ENCODE results near the gene ARHGAP22. TPM values are rescaled to one million over a fixed set of nuclear protein-coding genes. Genes with fewer than 3 reads are reported as not detected.

Gene ARHGAP22
- polyA plus RNA-seq, 3 donors = 1.5 to 7.8 (median 1.9) TPM

DNA sequence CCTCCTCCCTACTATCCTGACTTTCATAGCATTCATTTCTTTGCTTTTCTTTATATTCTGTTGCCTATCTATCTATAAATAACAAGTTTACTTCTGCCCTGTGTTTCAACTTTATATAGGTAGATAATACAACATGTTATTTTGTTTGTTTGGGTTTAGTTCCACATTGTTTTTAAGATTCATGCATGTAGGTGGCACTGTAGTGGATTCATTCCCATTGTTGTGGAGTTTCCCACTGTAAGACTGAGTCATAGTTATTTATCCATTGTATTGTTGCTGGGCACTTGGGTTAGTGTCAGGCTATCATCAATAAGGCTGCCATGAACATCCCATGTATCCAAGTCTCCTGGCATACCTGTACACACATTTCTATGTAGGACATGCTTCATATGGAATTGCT lies 127.7 kb downstream of the ARHGAP22 start:
- no peaks in the 10 kb centered on the region for H3K9me3 Mint-ChIP-seq
- Histone ChIP-seq H4K20me1 (ENCODE audit: insufficient read depth, low read length) (no peaks in the 10 kb centered on the region), H3K4me1 (ENCODE audit: control insufficient read depth in 1 of 2, insufficient read depth in 2 of 2, low read length in 2 of 2) (no peaks in the 10 kb centered on the region), H3K27me3 (ENCODE audit: control insufficient read depth in 2 of 2, insufficient read depth in 2 of 2, low read length in 2 of 2) (no peaks in the 10 kb centered on the region), H2AFZ (ENCODE audit: insufficient read depth, low read depth, low read length, poor library complexity, severe bottlenecking) (no peak overlapping the region), H3K4me3 (replicated peaks in 1 of 3; ENCODE audit: low read depth in 2 of 3, low read length in 3 of 3) (no peak overlapping the region), H3K36me3 (replicated peaks in 1 of 2; ENCODE audit: control insufficient read depth in 1 of 2, insufficient read depth in 2 of 2, low read length in 2 of 2) (no peaks in the 10 kb centered on the region), H3K27ac (ENCODE audit: low read depth in 1 of 2, low read length in 2 of 2) (no peak overlapping the region), H3K9me3 (replicated peaks in 1 of 2; ENCODE audit: control insufficient read depth in 1 of 2, insufficient read depth in 1 of 2, low read length in 2 of 2) (no peaks in the 10 kb centered on the region), H3K4me2 (replicated peaks; ENCODE audit: extremely low read depth, low read length, poor library complexity, severe bottlenecking) (no peak overlapping the region), H3K9ac (ENCODE audit: insufficient read depth, low read length, poor library complexity, severe bottlenecking) (no peak overlapping the region), H3K79me2 (ENCODE audit: insufficient read depth, low read length) (no peaks in the 10 kb centered on the region)
- intact Hi-C loops (cut with micrococcal nuclease) = no loop called here
- no peaks in the 10 kb centered on the region for H3K36me3 Mint-ChIP-seq
- DNase-seq = no peak
- no peak overlapping the region for H3K27ac Mint-ChIP-seq
- no peak overlapping the region for H3K4me3 Mint-ChIP-seq
- H3K27me3 Mint-ChIP-seq (ENCODE audit: low read depth in 3 of 3) = peaks cover 3 to 9% (median 8%) of the 10 kb centered on the region in 3 donors
- peaks cover 21% of the 10 kb centered on the region for H3K4me1 Mint-ChIP-seq
- TF ChIP-seq, protein P1, sequence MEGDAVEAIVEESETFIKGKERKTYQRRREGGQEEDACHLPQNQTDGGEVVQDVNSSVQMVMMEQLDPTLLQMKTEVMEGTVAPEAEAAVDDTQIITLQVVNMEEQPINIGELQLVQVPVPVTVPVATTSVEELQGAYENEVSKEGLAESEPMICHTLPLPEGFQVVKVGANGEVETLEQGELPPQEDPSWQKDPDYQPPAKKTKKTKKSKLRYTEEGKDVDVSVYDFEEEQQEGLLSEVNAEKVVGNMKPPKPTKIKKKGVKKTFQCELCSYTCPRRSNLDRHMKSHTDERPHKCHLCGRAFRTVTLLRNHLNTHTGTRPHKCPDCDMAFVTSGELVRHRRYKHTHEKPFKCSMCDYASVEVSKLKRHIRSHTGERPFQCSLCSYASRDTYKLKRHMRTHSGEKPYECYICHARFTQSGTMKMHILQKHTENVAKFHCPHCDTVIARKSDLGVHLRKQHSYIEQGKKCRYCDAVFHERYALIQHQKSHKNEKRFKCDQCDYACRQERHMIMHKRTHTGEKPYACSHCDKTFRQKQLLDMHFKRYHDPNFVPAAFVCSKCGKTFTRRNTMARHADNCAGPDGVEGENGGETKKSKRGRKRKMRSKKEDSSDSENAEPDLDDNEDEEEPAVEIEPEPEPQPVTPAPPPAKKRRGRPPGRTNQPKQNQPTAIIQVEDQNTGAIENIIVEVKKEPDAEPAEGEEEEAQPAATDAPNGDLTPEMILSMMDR (IDR thresholded peaks at IDR 0.05) = no peak

- Histone ChIP-seq H3K27me3 (ENCODE audit: control insufficient read depth in 2 of 2, insufficient read depth in 2 of 2, low read length in 2 of 2) (no peaks in the 10 kb centered on the region), H3K79me2 (ENCODE audit: insufficient read depth, low read length) (no peaks in the 10 kb centered on the region), H3K9ac (ENCODE audit: insufficient read depth, low read length, poor library complexity, severe bottlenecking) (no peak overlapping the region), H3K36me3 (replicated peaks in 1 of 2; ENCODE audit: control insufficient read depth in 1 of 2, insufficient read depth in 2 of 2, low read length in 2 of 2) (no peaks in the 10 kb centered on the region), H3K27ac (ENCODE audit: low read depth in 1 of 2, low read length in 2 of 2) (no peak overlapping the region), H4K20me1 (ENCODE audit: insufficient read depth, low read length) (no peaks in the 10 kb centered on the region), H2AFZ (ENCODE audit: insufficient read depth, low read depth, low read length, poor library complexity, severe bottlenecking) (no peak overlapping the region), H3K9me3 (replicated peaks in 1 of 2; ENCODE audit: control insufficient read depth in 1 of 2, insufficient read depth in 1 of 2, low read length in 2 of 2) (no peaks in the 10 kb centered on the region), H3K4me3 (replicated peaks in 1 of 3; ENCODE audit: low read depth in 2 of 3, low read length in 3 of 3) (no peak overlapping the region), H3K4me2 (replicated peaks; ENCODE audit: extremely low read depth, low read length, poor library complexity, severe bottlenecking) (no peak overlapping the region), H3K4me1 (ENCODE audit: control insufficient read depth in 1 of 2, insufficient read depth in 2 of 2, low read length in 2 of 2) (no peaks in the 10 kb centered on the region)
- no peak overlapping the region for H3K4me3 Mint-ChIP-seq
- DNase-seq = no peak
- H3K27me3 Mint-ChIP-seq (ENCODE audit: low read depth in 3 of 3) = peaks cover 3 to 9% (median 8%) of the 10 kb centered on the region in 3 donors
- intact Hi-C loops (cut with micrococcal nuclease) = no loop called here
- peaks cover 21% of the 10 kb centered on the region for H3K4me1 Mint-ChIP-seq
- no peaks in the 10 kb centered on the region for H3K36me3 Mint-ChIP-seq
- no peak overlapping the region for H3K27ac Mint-ChIP-seq
- TF ChIP-seq, protein P1 (IDR thresholded peaks at IDR 0.05) = no peak
- 31% methylated on average over 9 of the region's 9 CpGs for WGBS (ENCODE audit: insufficient coverage)
- H3K9me3 Mint-ChIP-seq = no peaks in the 10 kb centered on the region
Measured at GRCh38 chr10:48476279-48476982, 128.4 kb downstream of the ARHGAP22 start.

Data from CD14-positive monocyte (primary cell).